Measurements from ENCODE around the gene SOD3.

SOD3 gene

DNA sequence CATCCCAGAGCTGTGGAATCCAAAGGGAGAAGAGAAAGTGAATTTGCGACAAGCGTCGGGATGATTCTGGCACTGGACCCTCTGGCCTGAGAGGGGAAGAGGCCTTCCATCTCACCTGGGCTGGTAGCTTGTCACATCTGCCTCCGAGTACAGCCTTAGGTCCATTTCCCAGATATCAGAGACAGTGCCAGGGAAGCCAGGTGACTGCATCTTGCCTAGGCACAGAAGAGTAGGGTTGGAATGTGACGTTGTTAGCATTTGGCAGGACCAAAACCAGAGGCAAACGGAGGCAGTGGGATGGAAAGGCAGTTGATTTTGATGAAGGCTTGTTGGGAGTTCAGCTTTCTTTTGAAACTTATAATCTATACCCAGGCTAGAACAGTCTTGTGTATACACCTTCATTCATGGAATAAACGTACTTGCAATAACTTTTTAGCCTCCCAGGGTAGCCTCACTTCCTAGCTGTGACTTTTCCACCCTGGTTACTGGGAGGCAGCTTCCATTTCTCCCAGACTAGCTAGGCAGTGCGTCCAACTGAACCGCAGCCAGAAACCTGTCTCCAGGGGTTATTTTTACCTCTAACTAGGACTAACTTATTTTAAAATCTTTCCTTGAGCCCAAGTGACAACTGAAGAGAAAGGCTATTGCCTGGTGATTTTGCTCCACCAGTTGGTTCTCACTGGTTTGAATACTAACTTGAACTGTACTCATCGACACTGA is 5.9 kb downstream of the SOD3 start:
- no peak for DNase-seq (ENCODE audit: low spot score)

DNA sequence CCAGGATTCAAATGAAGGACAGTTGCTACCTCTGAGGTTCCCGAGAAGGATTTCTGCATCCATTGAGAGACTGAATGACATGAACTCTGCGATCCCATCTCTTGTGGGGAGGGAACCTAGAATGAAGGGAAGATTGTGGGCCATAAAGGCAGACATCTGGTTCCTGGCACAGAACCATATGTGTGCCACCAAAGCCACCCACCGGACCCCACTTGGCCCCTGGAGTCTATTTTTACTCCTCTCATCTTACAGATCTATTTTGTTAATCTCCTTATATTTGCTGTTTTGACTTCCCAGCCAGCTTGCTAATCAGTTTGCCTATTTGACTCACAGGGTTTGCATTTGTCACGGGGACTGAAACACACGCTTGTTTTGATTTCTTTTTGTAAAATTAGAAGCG is 7.3 kb downstream of the SOD3 start:
- no peak for DNase-seq (ENCODE audit: low spot score)

GRCh38 chr4:24805067-24805466 is 9.7 kb downstream of the SOD3 start:
- no peak for DNase-seq (ENCODE audit: low spot score)

DNA sequence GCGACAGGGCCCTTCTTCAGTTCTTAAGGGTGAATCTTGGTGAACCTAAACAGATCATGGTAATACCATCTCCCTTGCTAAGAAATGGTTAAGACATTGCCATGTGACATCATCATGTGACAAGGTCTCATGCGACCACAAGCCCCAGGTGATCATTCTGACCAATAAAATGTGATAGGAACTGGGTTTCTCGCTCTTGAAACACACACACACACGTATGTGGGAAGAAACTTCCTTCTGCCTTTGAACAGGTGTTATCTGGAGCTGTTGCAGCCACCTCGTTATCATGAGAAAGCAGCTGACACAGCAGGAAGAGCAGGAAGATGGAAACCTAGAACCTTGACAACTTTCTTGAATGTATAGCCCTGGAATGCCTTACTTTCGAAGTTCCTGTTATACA is 10.2 kb downstream of the SOD3 start:
- no peak for DNase-seq (ENCODE audit: low spot score)

DNA sequence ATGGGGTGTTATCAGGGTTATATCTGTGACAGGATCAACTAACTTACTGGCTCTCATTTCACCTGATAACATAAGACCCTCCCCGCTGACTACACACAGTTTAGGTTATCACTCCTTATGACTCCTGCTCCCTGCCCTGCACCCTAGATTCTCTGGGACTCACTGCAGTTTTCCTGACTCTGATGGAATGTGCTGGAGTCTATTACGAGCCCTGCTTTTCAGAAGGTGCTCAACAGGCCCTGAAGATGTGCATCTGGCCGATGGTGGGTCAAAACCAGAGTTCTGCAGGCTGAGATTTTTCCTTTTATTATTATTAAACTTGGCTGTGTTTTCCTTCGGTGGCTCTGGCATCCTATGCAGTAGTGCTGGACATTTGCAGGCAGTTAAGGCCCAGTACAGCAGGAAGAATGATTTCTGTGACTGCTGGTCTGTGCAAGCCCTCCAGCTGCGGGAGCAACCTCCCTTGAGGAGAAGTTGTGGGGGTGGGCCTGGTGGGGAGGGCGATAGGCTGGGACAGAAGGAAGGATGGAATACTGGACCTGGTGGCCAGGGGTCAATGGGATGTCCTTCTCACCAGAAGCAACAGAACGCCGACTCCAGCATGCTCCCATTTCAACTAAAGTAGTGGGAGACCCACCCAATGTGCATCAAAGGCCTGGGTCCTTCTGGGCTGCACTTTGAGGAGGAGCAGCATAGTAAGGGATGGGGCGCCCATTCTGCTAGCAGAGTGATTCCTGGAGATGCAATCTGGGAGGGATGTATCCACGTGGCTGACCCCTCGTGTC is 11.0 kb downstream of the SOD3 start:
- no peak for DNase-seq (ENCODE audit: low spot score)

DNA sequence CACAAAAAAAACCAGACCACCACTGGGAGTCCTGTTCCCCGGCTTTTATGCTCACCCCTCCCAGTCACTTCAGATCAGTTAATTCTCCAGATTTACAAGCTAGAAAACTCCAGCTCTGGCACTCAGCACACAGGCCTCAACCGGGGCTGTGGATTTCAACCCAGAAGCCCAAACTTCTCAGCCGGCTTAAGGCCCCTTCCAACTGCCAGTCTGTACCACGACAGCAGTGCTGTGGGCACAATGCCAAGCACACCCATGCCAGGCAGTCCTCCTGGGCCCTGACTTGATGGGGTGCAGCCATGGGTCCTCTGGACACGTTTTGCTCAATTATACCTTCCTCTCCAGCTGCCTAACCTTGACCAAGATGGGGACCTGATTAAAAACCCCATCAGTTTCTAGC is 12.2 kb downstream of the SOD3 start:
- DNase-seq (ENCODE audit: low spot score), result no peak

GRCh38 chr4:24808261-24808660 is 12.9 kb downstream of the SOD3 start:
- no peak for DNase-seq (ENCODE audit: low spot score)

GRCh38 chr4:24808955-24809354 is 13.6 kb downstream of the SOD3 start:
- no peak for DNase-seq (ENCODE audit: low spot score)

DNA sequence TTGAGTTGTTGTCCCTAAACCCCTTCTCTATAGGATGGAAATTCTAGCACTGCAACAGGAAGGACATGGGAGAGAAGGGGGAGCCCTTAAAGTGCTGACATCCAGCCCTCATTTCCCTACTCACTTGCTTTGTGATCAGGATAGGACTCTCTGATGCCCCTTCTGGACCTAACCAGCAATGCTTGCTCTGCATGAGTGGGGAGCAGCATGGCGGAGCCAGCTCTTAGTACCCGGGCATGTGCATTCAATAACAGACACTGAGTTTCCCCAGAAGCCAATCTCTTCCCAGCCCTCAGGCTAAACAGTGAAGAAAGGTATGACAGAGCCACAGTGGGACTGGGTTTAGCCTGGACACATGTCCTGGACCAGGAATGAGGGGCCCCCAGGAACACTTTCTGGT is 14.0 kb downstream of the SOD3 start:
- DNase-seq (ENCODE audit: low spot score), result no peak

DNA sequence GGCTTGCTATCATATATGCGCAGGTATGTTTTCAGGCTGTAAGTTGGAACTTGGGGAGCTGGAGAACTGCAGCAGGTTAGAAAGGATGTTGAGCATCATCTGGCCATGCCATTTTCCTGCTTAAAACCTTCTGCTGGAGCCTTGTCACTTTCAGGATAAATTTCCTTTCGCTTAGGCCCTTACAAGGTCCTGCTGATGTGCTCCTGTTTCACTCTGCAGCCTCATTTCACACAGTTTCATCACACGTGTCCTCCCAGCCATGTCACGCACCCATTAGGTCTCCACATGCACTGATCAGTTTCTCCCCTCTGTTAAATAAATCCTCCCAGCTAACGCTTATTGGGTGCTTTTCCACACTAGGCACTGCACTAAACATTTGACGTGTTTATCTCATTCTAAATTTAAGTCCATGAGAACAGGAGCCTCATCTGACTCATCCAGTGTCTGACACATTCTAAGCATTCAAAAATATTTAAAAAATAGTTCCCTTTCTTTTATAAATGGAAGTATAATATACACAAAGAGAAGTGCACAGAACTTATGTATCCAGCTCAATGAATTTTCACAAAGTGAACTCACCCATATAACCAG is 14.5 kb downstream of the SOD3 start:
- DNase-seq (ENCODE audit: low spot score), result no peak

- no peak for DNase-seq (ENCODE audit: low spot score)
Measured at GRCh38 chr4:24810871-24811631, 15.7 kb downstream of the SOD3 start.

DNA sequence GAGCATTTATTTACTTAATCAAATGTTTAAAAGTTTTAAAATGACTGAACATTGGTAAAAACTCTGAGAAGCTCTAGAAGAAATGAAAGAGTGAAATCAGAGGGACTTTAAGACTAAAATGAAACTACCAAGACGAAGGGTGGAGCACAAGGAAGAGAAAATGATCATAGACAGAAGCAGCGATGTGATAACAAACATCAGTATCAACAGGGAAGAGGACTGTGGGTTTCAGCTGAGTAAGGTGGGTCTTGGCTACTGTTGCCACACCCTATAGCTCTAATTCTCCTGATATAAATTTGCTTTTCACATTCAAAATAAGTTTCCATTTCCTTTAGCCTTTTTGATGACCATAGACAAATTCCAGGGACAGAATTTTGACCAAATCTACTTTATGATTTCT is 18.4 kb downstream of the SOD3 start:
- no peak for DNase-seq (ENCODE audit: low spot score)

GRCh38 chr4:24816797-24817196 is 21.4 kb downstream of the SOD3 start:
- DNase-seq (ENCODE audit: low spot score), result no peak

- no peak for DNase-seq (ENCODE audit: low spot score)
Measured at GRCh38 chr4:24820541-24820940, 25.2 kb downstream of the SOD3 start.

- DNase-seq (ENCODE audit: low spot score), result no peak
Measured at GRCh38 chr4:24824720-24825119, 29.3 kb downstream of the SOD3 start.

DNA sequence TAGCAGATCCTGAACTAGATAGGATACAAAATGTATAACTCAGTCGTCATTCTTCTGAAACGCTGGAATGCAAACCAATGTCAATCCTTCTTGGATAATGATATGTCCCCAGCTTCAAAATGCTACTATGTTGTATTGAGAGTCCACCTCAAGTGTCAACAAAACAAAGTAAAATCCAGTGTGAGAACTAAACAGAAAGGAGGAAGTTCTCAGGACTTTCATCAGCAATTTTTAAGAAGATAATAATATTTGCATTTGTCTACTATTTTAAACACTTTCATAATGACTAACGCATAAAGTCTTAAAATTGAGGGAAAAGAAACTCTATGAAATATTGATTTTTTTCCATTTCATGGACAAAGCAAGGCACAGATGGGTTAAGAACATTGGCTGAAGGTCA is 36.3 kb downstream of the SOD3 start:
- DNase-seq (ENCODE audit: low spot score), result no peak

DNA sequence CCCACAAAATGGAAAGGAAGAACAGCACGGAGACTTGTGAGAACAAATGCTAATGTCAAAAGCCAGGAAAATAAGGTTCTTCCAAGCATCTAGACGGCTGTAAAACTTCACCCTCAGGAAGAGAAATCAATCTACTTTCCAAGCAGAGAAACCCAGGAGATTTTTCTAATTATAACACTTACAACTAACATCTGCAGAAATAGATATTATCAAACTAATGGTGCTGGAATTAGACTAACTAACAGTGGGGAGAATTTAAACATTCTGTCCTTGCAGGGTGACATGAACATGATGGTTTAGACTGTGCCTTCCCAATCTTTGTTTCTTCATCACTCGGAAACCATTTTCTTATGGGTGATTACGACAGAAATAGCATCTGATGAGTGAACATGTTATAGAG is 40.3 kb downstream of the SOD3 start:
- no peak for DNase-seq (ENCODE audit: low spot score)

- DNase-seq (ENCODE audit: low spot score), result no peak
Measured at GRCh38 chr4:24836661-24837242, 41.4 kb downstream of the SOD3 start.

GRCh38 chr4:24837336-24837735 is 42.0 kb downstream of the SOD3 start:
- DNase-seq (ENCODE audit: low spot score), result no peak

- no peak for DNase-seq (ENCODE audit: low spot score)
Measured at GRCh38 chr4:24837781-24838180, 42.4 kb downstream of the SOD3 start.

GRCh38 chr4:24840362-24840761 is 45.0 kb downstream of the SOD3 start:
- DNase-seq (ENCODE audit: low spot score), result no peak

- no peak for DNase-seq (ENCODE audit: low spot score)
Measured at GRCh38 chr4:24840826-24841543, 45.6 kb downstream of the SOD3 start.
